ENCODE measurements around the gene DPEP2.

GRCh38 chr16:68022728-68023537, 23.6 kb upstream of the DPEP2 start, which contains the start of the genes DDX28 and DUS2:
- TF ChIP-seq, protein P1, sequence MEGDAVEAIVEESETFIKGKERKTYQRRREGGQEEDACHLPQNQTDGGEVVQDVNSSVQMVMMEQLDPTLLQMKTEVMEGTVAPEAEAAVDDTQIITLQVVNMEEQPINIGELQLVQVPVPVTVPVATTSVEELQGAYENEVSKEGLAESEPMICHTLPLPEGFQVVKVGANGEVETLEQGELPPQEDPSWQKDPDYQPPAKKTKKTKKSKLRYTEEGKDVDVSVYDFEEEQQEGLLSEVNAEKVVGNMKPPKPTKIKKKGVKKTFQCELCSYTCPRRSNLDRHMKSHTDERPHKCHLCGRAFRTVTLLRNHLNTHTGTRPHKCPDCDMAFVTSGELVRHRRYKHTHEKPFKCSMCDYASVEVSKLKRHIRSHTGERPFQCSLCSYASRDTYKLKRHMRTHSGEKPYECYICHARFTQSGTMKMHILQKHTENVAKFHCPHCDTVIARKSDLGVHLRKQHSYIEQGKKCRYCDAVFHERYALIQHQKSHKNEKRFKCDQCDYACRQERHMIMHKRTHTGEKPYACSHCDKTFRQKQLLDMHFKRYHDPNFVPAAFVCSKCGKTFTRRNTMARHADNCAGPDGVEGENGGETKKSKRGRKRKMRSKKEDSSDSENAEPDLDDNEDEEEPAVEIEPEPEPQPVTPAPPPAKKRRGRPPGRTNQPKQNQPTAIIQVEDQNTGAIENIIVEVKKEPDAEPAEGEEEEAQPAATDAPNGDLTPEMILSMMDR (IDR thresholded peaks at IDR 0.05), result peak in 2 of 3 experiments; percentile 0 to 8
- TF ChIP-seq POLR2AphosphoS5 (IDR thresholded peaks at IDR 0.05; ENCODE audit: insufficient read depth in 1 of 2, low read depth in 1 of 2), result peak; percentile 95 to 98
